Hepatic stellate cell (primary cell): Measurements from ENCODE around the gene CRIP3.

Source experiments
- DNase-seq: peaks from one replicate; pipeline ENCODE4 v3.0.0; 2011; ENCODE audit warnings: low spot score

The CRIP3 gene

DNA sequence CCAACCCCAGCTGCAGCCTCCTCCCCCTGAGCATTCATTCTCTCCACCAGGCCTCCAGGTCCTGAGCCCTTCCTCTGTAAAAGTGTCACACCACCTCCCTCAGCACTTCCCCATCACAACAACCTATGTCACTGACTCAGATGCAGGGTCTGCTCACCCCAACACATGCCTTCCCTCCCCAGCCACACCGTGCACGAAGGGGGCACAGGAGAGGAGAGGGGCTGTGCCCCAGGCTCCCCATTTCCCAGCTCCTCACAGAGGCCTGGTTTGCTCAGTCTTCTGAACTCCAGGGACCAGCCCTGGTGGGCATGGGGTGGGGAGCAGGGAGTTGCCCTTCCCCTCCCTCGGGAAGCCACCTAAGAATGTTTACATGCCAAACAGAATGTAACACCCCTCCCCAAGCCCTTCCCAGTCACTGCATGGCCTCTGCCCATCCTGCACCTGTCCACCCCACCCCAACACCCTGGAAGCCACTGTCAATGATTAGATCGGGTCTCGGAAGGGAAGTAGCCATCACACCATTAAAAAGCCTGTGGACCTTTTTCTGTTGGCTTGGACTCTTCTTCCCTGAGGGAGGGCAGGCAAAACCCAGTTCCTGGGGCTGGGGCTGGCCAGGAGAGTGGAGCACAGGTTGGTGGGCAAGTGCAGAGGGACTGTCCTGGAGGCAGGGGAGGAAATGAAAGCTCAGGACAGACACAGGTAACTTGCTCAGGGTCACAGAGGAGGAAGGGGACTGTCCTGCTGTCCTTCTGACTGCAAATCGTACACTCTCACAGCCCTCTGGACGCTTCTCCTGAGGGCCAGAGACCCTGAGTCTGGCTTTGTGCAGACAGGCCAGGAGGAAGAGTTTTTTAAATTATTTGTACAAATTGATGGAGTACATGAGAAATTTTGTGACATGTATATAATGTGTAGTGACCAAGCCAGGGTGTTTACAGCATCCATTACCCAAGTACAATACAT, 20.6 kb downstream of the CRIP3 start:
- DNase-seq = no peak

DNA sequence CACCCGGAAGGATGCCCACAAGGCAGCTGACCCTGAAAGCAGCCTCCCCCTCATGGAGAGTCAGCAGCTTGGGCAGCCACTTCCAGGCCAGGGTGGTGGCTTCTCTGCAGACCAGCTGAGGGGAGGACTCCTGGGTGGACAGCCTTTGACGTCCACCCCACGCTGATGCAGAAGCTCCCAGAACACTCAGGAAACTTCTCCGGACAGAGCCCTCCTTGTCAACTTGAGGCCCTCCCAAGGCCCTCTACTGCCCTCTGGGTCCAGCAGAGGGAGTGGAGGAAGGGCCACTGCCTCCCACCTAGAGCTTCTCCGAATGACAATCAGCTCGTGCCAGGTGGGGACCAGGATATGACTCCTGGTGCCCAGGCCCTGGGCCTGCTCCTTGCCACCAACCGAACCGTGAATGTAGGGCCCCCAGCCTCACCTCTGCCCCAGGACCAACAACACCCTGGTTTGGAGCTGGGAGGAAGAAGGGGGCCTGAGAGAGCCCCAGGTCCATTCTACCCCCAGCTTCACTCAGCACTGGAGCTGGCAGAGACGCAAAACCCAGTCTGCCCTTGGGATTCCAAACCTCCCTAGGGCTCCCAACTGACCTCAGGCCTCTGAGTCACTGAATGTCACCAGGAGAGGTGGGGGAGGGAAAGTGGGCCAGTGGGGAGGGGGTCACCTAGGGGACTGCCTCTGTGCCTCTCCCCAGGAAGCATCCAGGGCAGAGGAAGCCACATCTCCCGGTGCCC, 21.5 kb downstream of the CRIP3 start:
- DNase-seq = no peak

DNA sequence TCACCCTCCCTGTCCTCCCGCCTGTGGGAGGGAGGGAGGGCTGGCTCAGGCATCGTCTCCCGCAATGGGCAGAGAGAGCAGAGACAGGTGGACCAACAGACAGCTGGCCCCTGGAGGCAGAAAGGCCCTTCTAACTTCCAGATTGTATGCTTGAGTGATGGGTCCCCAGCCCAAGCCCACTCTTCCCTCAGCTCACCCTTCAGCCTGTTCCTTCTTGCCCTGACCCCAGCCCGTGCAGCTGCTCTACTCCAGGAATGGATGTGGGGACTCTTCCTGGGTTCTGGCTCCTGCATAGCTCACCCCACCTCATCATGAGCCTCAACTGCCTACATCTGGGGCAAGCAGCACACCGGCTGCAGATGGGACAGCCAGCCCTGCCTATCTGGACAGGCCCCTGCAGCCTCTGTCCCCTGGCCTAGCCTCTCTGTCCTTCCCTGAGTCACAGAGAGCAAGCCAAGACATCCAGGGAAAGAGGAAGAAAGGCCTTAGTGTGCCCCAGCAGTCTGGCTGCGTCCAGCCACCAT, 22.1 kb downstream of the CRIP3 start:
- DNase-seq = no peak

DNA sequence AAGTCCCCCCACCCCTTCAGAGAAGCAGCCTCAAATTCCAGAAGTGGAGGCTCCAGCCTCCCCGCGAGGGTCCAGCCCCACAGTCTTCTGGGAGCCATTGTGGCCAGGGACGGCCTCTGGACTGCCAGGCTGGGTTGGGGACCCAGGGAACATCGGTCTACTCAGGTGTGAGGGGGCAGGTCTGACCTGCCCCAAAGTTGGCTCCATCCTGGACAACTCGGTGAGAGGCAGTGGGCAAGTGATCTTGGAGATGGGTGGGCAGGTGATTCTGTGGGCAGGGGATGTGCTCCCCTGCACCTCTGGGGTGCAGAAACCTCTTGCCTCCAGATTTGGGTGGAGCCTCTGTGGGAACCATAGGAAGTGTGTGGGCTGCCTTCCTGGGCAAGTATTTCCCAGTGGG, 22.8 kb downstream of the CRIP3 start:
- DNase-seq = no peak

DNA sequence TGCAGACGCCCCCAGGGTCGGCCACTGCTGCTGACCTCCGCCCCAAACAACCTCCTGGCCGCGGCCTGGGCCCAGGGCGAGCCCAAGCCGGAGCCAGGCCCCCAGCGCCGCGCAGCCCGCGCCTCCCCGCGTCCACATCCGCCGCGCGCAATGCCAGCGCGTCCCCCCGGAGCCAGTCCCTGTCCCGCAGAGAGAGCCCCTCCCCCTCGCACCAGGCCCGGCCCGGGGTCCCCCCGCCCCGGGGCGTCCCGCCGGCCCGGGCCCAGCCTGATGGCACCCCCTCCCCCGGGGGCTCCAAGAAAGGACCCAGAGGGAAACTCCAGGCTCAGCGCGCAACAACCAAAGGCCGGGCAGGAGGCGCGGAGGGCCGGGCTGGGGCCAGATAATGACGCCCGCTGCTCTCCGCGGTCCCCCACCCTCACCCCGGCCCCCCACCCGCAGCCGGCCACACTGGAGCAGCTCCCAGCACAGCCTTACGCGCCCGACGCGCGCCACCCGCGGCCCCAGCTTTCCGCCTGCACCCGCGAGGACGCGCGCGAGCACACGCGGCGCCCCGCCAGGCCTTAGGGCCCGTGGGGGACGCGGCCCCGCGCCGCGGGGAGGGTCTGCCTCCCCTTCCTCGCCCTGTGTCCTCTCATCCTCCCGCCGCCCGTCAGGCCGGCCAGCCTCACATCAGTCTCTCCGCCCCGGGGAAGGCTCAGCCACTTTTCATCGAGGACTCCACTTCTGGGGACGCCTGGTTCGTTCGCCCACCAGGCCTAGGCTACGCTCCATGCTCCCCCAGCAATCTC, 23.4 kb downstream of the CRIP3 start:
- no peak for DNase-seq

DNA sequence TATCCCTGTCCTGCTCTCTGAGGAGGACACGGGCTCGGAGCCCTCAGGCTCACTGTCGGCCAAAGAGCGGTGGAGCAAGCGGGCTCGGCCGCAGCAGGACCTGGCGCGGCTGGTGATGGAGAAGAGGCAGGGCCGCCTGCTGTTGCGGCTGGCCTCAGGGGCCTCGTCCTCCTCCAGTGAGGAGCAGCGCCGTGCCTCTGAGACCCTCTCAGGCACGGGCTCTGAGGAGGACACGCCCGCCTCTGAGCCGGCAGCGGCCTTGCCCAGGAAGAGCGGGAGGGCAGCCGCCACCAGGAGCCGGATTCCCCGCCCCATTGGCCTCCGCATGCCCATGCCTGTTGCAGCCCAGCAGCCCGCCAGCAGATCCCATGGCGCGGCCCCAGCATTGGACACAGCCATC, 24.7 kb downstream of the CRIP3 start:
- no peak for DNase-seq

DNA sequence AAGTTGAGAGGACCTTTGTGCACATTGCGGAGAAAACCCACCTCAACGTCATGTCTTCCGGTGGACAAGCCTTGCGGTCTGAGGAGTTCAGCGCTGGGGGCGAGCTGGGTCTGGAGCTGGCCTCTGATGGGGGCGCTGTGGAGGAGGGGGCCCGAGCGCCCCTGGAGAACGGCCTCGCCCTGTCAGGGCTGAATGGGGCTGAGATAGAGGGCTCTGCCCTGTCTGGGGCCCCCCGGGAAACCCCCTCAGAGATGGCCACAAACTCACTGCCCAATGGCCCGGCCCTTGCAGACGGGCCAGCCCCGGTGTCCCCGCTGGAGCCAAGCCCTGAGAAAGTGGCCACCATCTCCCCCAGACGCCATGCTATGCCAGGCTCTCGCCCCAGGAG, 25.1 kb downstream of the CRIP3 start:
- DNase-seq = no peak

DNA sequence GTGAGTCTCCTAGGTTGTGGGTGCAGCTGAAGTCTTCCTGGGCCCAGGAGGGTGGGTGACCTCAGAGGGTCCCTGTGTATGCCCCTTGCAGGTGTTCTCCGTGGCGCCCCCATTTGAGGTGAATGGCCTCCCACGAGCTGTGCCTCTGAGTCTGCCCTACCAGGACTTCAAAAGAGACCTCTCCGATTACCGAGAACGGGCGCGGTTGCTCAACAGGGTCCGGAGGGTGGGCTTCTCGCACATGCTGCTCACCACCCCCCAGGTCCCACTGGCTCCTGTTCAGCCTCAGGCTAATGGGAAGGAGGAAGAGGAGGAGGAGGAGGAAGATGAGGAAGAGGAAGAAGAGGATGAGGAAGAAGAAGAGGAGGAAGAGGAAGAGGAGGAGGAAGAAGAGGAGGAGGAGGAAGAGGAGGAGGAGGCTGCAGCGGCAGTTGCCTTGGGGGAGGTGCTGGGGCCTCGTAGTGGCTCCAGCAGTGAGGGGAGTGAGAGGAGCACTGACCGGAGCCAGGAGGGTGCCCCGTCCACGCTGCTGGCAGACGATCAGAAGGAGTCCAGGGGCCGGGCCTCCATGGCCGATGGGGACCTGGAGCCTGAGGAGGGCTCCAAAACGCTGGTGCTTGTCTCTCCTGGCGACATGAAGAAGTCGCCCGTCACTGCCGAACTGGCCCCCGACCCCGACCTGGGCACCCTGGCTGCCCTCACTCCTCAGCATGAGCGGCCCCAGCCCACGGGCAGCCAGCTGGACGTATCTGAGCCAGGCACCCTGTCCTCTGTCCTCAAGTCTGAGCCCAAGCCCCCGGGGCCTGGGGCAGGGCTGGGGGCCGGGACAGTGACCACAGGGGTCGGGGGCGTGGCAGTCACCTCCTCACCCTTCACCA, 25.8 kb downstream of the CRIP3 start:
- no peak for DNase-seq

DNA sequence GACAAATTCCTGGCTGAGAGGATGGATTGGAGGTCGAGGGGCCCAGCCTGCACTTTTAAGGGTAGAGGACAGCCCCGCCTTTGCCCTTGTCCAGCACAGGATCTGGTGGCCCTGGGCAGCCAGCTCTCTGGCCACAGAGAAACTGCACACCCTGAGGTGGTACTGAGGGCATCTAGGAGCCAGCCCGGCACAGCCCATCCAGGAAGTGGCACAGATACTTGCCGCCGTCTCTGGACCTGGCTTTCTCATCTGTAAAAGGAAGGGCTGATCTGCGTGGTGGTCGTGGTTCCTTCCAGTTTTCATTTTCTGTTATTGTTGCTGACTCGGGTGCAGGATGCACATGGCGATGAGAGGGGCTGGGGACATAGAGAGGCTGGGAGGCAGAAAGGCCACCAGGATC, 26.6 kb downstream of the CRIP3 start:
- no peak for DNase-seq

DNA sequence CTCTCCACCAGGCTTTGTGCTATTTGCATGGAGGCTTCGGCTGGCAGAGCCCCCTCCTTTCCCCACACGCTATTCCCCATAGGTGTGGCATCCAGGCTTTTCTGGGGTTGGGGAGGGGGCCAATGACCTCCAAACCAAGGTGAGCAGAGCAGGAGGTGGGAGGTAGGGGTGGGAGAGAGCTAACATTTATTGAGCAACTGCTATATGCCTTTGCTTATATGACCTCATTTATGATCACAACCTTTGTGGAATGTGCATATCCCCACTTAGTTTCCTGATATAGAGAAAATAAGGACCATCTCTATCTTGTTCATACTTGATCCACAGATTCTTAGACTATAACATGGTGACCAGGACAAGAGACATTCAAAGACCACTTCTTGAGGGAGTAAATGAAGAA, 28.4 kb downstream of the CRIP3 start:
- DNase-seq = no peak

DNA sequence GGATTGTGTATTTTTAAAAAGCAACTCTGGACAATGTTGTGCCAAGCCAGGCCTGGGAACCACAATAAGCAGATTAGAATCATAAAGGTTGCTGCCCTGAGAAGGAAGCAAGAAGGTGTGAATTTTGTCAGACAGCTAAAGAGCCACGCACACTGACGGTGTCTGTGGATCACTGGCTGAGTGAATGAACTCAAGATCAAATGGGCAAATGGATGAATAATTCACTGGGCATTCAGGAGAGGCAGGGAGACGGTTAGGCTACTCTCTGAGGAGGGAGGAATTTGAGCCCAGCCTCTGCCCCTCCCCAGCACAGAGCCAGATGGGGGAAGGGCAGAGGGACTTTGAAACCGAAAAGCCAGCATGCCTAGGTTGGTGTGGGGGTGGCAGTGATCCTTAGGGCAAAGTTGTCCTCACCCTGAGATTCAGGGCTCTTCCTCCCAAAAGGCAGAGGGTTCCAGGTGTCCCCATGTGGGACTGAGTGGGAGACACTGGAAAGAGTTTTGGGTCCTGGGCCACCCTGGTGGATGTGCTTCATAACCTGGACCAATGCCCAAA, 30.0 kb downstream of the CRIP3 start:
- DNase-seq = peak; percentile 51

DNA sequence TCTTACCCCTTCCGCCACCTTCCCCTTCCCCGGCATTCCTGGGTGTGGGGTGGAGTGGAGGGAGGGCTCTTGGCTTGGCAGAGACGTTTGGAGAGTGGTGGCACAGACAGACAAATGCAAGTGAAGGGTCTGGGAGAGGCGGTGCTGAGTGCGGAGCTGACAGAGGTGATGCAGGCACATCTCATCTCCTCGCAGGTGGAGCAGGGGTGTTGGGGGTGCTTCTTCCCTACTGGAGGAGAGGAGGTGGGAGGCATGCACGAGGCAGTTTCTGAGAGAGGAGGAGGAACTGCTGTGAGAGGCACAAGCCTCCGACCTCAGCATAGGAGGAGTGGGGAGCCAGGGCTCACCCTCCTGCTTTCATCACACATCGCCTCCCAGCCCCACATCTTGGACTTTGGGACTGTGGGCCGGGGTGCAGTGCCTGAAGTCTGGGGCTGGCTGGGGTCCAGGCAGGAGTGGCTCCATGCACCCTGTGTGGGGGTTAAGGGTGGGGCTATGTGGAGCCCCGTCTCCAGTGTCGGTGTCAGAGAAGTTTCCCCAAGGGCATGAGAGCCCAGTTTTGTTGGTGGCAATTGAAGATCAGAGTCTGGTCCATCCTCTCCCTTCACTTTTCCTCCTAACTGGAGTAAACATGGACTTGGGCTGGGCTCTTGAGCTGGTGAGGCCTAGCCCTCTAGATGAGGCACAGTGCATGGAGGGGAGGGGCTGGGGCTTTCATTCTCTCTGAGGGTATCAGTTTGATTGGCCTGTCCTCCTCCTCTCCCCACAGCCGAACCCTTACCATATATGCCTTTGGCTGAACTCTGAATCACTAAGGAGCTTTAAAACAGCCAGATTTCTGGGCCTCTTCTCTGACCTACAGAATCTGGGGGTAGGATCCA, 30.7 kb downstream of the CRIP3 start:
- no peak for DNase-seq

DNA sequence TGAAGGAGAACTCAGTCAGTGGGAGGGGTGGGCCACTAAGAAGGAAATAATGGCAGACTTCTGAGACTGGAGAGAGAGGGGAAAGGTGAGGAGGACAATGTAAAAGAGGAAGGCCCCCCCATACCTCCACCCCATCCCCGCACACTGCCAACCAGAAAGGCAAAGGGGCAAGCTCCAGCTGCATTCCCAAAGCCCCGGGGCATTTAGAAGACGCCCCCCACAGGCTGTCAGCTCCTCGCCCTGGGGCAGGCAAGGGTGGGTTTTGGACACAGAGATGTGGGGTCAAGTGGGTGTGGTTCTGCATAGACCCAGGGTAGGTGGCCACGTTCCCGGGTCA, 31.4 kb downstream of the CRIP3 start:
- no peak for DNase-seq

DNA sequence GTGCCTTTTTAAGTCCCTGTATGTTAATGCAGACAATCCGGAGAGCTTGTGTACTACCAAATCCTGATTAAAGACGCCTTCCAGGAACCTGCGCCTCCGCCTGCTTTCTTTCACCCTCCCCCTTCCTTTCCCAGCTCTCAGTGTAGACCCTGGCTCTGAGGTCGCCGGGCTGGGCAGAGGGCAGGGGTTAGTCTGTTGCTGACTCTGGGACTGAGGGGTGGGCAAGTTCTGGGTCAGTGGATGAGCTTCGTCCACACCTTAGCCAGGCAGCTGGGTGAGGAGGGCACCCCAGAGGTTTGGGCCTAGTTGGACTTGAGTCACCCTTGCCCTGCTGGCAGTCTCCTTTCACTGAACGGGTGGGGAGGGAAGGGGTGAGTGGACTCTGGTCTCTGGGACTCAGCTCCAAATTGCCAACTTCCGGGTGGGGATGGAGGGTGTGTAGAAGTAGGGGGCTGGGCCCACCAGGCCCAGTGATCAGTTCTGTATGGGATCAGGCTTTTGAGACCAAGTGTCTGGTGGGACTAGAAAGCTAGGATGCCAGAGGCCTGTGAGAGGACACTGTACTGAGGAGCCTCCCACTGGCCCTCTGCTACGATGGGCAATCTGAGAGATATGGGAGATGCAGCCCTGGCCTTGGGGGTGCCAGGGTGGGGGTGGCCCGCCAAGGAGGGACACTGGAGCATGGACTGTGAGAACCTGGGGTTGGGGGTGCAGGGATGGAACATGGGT, 31.9 kb downstream of the CRIP3 start:
- no peak for DNase-seq

DNA sequence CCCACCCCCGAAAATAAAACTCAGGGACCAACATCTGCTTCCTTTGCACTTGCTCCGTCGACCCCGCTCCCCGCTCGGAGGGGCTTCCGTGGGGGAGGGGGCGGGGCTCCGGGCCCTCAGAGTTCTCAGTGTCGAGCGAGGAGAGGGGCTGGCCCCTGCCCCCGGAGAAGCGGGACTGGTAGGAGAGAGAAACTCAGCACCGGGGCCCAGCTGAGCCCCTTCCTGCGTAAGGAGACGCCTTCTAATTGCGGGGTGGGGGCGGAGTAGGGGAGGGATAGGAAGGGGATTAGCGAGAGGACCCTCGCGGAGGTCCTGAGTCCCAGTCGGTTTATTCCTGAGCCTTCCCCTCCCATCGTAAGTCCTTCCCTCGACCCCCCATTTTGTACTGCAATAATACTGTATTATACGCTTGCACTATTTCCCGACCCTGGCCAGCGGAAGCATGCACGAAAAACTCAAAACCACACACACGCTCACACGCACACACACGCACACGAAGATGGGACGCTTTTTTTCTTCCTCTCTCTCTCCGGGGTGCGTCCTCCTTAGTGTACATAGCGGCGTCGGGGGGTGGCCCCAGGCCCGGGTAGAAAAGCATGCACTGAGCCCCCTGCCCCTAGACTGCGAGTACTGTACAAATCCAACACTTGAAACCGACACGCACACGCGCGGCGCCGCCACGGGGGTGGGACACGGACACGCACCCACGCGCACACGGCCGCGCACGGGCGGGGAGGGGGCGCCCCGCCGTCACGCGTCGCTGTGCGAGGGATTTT, 32.6 kb downstream of the CRIP3 start:
- no peak for DNase-seq

DNA sequence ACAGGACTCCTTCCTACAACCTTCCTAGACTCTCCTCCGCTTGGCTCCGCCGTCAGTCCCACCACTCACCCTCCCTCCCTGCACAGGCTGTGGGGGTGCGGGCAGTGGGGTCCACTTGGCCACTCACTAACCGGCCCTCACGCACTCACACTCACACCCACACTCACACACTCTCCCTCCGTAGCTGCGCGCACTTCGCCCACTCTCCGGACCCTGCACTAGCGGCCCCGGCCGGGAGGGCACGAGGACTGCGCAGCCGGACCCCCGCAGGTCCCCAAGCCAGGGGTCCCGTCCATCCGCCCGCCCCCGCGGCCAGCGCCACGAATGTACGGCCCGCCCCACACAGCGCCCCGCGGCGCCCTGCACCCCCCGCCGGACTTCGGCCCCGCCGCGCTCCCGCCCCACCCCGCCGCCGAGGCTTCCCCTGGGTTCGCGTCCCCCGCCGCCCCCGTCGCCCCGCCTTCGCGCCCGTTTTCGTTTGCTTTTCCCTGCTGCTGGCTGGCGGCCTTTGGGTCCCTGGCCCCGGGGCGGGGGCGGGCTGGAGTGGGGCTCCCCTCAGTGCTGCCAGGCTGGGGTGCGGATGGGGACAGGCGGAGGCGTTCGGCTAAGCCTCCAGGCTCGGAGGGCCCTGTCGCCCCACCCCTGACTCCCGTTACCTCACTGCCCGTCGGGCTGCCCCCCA, 33.6 kb downstream of the CRIP3 start:
- DNase-seq = no peak

DNA sequence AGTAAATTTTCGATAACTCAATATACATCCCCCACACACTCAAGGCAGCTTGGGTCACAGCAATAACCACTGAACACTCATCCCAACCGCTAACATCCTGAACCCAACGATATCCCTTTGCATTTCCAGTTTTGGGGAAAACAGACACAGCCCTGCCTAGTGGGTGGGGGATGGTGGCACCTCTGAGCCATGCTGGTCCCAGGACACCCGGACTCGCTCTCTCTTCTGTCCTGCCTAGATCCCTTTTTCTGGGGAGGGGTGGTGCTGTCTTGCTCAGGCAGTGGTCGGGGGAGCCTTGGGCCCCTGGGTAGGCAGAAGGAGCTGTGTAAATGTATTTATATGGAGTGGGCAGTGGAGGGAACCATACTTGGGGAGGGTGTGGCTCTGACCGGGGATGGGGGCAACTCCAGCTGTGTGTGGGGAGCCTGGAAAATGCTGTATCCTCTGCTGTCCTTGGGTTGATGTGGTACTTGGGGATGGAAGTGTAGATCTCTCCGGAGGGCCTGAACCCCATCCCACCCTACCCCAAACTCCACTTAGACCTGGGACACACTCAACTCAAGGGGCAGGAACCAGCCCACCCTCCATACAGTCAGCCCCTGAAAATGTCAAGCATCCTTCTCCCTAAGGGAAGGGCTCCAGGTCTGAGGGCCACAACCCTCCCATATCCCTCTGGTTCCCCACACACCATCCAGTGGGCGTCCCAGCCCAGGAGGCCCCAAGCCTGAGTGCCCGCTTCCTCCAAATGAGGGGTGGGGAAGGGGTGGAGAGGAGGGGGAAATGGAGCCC, 34.3 kb downstream of the CRIP3 start:
- DNase-seq = no peak
